Thyroid gland (tissue), 4 donors: ENCODE results near the gene APBA1. TPM values are rescaled to one million over a fixed set of nuclear protein-coding genes. Genes with fewer than 3 reads are reported as not detected.

Source experiments
- DNase-seq, 2 donors: peaks; one replicate each; pipeline ENCODE4 v3.0.0-alpha.2; 2019
- H3K27ac ChIP-seq, 3 donors: fragments of 200-600 bp; sonication (generic); 1 replicate in 2 of 3; 2 replicates in 1 of 3; pipeline ENCODE4 v1.5.1; 2016 to 2019; ENCODE audit warnings: mild to moderate bottlenecking in 1 of 3, moderate library complexity in 1 of 3
- H3K27me3 ChIP-seq: fragments of 200-600 bp; sonication (generic); one replicate; pipeline ENCODE4 v1.5.1; 2019
- H3K36me3 ChIP-seq, 2 donors: fragments of 200-600 bp; sonication (generic); one replicate each; pipeline ENCODE4 v1.5.1; 2016 to 2019
- H3K4me1 ChIP-seq, 2 donors: fragments of 200-600 bp; sonication (generic); one replicate each; pipeline ENCODE4 v1.5.1; 2017 to 2019
- H3K4me3 ChIP-seq, 3 donors: fragments of 200-600 bp; sonication (generic); replicated peaks in 1 of 3; 1 replicate in 2 of 3; 2 replicates in 1 of 3; pipeline ENCODE4 v1.5.1; 2016; ENCODE audit warnings: mild to moderate bottlenecking in 1 of 3
- H3K9me3 ChIP-seq: fragments of 200-600 bp; sonication (generic); one replicate; pipeline ENCODE4 v1.5.1; 2017
- CTCF ChIP-seq, 6 experiments: fragments of 200-600 bp in 3 of 6; fragments of 450-650 bp in 3 of 6; sonication (generic) in 3 of 6; IDR thresholded peaks; one replicate each; pipeline ENCODE4 v1.5.1; 2016 to 2019; ENCODE audit warnings: antibody characterized with exemption in 6 of 6, mild to moderate bottlenecking in 2 of 6, inconsistent platforms in 1 of 6, moderate library complexity in 1 of 6
- POLR2A ChIP-seq, 2 donors: fragments of 450-650 bp; IDR thresholded peaks; one replicate each; pipeline ENCODE4 v1.6.1; 2017; ENCODE audit warnings: antibody characterized with exemption in 2 of 2, mild to moderate bottlenecking in 2 of 2, moderate library complexity in 1 of 2
- WGBS, 2 donors: methylation state at CpG; one replicate each; pipeline ENCODE4 v1.1.5; 2017; 5-methylcytosine and 5-hydroxymethylcytosine counted together
- intact Hi-C: fragments of 100-400 bp; cut with DNase I; formaldehyde crosslinking; loops from one replicate; pipeline ENCODE4 v1.15.1; 2023
- total RNA-seq, 4 donors: library from RNA; depleted of rRNA; stranded (reverse); fragments of >200 nt; gene quantifications; one replicate each; pipeline ENCODE4 v1.2.3, GENCODE V29; 2016

Gene APBA1
- total RNA-seq, 4 donors from 2014 or later: 2.8 to 11.2 (median 3.8) TPM

- Histone ChIP-seq H3K27me3 (no peaks in the 10 kb centered on the region), H3K9me3 (no peaks in the 10 kb centered on the region), H3K36me3 (no peaks in the 10 kb centered on the region), H3K27ac (no peak overlapping the region), H3K4me3 (no peak overlapping the region), H3K4me1 (no peaks in the 10 kb centered on the region)
- intact Hi-C loops: no loop called here
- WGBS, 2 donors: 90 to 91% methylated on average over 2 of the region's 2 CpGs
- TF ChIP-seq CTCF (IDR thresholded peaks at IDR 0.05) (no peak), POLR2A (IDR thresholded peaks at IDR 0.05) (no peak)
- no peak for DNase-seq
Measured at GRCh38 chr9:69585571-69585970, 86.6 kb downstream of the APBA1 start.

GRCh38 chr9:69584759-69585158 lies 87.4 kb downstream of the APBA1 start:
- intact Hi-C loops: no loop called here
- Histone ChIP-seq H3K4me1 (no peaks in the 10 kb centered on the region), H3K36me3 (no peaks in the 10 kb centered on the region), H3K4me3 (no peak overlapping the region), H3K9me3 (no peaks in the 10 kb centered on the region), H3K27me3 (no peaks in the 10 kb centered on the region), H3K27ac (no peak overlapping the region)
- no peak for DNase-seq
- no peak for TF ChIP-seq CTCF (IDR thresholded peaks at IDR 0.05)
- no peak for TF ChIP-seq POLR2A (IDR thresholded peaks at IDR 0.05)

- no peak overlapping the region for H3K27ac ChIP-seq
- H3K36me3 ChIP-seq: no peaks in the 10 kb centered on the region
- H3K4me1 ChIP-seq: no peaks in the 10 kb centered on the region
- no peak for DNase-seq
- H3K4me3 ChIP-seq: no peak overlapping the region
- no peaks in the 10 kb centered on the region for H3K27me3 ChIP-seq
- 78 to 84% methylated on average over 5 of the region's 5 CpGs for WGBS, 2 donors
- H3K9me3 ChIP-seq: no peaks in the 10 kb centered on the region
- intact Hi-C loops: no loop called here
- TF ChIP-seq POLR2A (IDR thresholded peaks at IDR 0.05): no peak
- TF ChIP-seq CTCF (IDR thresholded peaks at IDR 0.05): no peak
Measured at GRCh38 chr9:69583645-69584234, 88.4 kb downstream of the APBA1 start.

DNA sequence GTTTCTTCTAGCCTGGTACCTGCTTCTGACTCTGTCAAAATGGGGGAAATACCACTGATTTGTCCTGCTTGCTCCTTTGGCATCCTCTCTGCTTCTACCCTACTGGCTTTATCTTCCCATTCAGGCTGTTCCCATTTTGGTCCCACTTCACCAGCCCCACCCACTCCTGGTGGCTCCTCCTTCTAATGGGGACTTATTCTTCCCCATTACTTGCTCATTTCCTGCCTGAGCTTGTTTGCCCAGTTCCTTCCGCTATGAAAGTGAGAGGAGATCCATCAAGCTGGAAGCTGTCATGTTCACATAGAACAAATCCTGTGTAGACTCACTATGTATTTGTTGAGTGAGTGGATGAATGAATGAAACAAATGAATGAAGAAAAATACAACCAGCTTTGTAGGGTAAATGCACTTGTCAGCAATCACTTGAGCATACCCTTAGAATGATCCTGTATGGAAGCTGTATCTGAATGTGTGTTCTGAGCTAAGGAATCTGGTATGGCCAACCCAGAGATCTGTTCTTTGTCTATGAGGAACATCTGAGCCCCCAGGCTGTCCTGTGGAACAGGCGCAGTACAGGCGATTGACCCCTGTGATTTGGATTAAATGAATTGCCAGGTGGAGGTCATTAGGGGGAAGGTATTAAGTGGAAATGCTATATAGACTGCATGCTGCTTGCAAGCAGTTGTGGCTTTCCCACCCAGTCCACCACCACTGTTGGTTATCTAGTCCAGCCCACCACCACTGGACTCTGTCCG lies 89.5 kb downstream of the APBA1 start:
- TF ChIP-seq POLR2A (IDR thresholded peaks at IDR 0.05) (no peak), CTCF (IDR thresholded peaks at IDR 0.05) (no peak)
- Histone ChIP-seq H3K27me3 (no peaks in the 10 kb centered on the region), H3K36me3 (no peaks in the 10 kb centered on the region), H3K4me1 (no peaks in the 10 kb centered on the region), H3K4me3 (no peak overlapping the region), H3K27ac (no peak overlapping the region), H3K9me3 (no peaks in the 10 kb centered on the region)
- 90 to 93% methylated on average over 4 of the region's 4 CpGs for WGBS, 2 donors
- intact Hi-C loops: no loop called here
- peak in 1 of 2 donors; percentile 3 for DNase-seq

DNA sequence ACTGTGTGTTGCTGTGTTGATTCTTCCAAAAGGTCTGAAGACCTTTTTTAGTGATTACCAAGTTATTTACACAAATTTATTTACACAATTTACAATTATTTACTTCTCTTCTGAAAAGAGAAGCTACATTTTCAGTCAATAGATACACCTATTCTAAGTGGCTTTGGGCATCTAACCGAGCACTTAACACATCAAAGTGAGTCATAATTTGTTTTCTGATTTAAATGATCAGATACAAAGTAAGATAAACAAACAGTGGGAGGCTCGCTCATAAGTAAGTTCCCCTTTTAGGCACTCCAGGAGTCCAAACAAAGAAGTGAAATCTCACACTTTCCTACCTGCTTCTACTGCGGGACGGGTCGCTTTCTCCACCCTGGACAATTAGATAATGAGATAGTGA lies 90.2 kb downstream of the APBA1 start:
- 73 to 76% methylated on average over 5 of the region's 5 CpGs for WGBS, 2 donors
- H3K4me1 ChIP-seq: no peaks in the 10 kb centered on the region
- no peak for DNase-seq
- no peak overlapping the region for H3K4me3 ChIP-seq
- no peak overlapping the region for H3K27ac ChIP-seq
- H3K36me3 ChIP-seq: no peaks in the 10 kb centered on the region
- no peaks in the 10 kb centered on the region for H3K27me3 ChIP-seq
- TF ChIP-seq POLR2A (IDR thresholded peaks at IDR 0.05) (no peak), CTCF (IDR thresholded peaks at IDR 0.05) (no peak)
- no peaks in the 10 kb centered on the region for H3K9me3 ChIP-seq
- intact Hi-C loops: no loop called here
